Peyer's patch (tissue), 4 donors: ENCODE results near the gene MCTP1.

Experiments
- POLR2A ChIP-seq, 2 donors: fragments of 450-650 bp; IDR thresholded peaks; one replicate each; pipeline ENCODE4 v1.5.1; 2017; ENCODE audit warnings: antibody characterized with exemption in 2 of 2, mild to moderate bottlenecking in 2 of 2, moderate library complexity in 2 of 2
- TF ChIP-seq, protein P1 (sequence below), 6 experiments: fragments of 450-650 bp in 4 of 6; fragments of 200-600 bp in 2 of 6; sonication (generic) in 1 of 6; IDR thresholded peaks; one replicate each; pipeline ENCODE4 v1.5.1; 2017 to 2019; ENCODE audit warnings: antibody characterized with exemption in 6 of 6, mild to moderate bottlenecking in 3 of 6, moderate library complexity in 1 of 6

DNA sequence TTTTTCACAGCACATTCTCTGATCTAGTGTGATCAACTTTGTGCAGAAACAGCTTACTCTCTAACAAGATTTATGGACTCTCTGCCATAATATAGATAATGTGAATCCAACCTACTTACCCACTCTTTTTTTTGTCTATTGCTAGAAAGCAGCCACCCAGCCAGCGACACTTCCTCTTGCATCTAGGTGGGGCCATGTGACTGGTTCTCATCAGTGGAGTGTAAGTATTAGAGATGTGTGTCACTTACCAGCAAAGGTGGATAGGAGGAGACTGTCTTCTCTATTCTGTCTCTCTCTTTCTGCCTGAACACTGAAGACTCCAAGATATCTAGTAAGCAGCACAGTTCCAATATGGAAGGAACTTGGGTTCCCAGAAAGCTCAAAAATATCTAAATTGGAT lies 174.8 kb downstream of the MCTP1 start:
- TF ChIP-seq, protein P1, sequence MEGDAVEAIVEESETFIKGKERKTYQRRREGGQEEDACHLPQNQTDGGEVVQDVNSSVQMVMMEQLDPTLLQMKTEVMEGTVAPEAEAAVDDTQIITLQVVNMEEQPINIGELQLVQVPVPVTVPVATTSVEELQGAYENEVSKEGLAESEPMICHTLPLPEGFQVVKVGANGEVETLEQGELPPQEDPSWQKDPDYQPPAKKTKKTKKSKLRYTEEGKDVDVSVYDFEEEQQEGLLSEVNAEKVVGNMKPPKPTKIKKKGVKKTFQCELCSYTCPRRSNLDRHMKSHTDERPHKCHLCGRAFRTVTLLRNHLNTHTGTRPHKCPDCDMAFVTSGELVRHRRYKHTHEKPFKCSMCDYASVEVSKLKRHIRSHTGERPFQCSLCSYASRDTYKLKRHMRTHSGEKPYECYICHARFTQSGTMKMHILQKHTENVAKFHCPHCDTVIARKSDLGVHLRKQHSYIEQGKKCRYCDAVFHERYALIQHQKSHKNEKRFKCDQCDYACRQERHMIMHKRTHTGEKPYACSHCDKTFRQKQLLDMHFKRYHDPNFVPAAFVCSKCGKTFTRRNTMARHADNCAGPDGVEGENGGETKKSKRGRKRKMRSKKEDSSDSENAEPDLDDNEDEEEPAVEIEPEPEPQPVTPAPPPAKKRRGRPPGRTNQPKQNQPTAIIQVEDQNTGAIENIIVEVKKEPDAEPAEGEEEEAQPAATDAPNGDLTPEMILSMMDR (IDR thresholded peaks at IDR 0.05) = no peak
- no peak for TF ChIP-seq POLR2A (IDR thresholded peaks at IDR 0.05)
